GM18520 (cell line): ENCODE data around the gene ZFHX3.

Experiments used
- ATAC-seq: cut with Tn5 transposase; IDR thresholded peaks from one replicate; pipeline ENCODE4 v1.9.1; 2021; ENCODE audit not compliant: unreplicated experiment

The ZFHX3 gene

GRCh38 chr16:72957303-72958277 is 90.3 kb downstream of the ZFHX3 start:
- ATAC-seq, result no peak

- no peak for ATAC-seq
These were observed 91.5 kb downstream of the ZFHX3 start for GRCh38 chr16:72956124-72957064.

GRCh38 chr16:72952811-72953271 is 95.1 kb downstream of the ZFHX3 start:
- ATAC-seq, result no peak

- ATAC-seq, result no peak
These were observed 95.5 kb downstream of the ZFHX3 start for GRCh38 chr16:72952404-72952803.

- no peak for ATAC-seq
These were observed 96.0 kb downstream of the ZFHX3 start for GRCh38 chr16:72951916-72952315.

- ATAC-seq, result no peak
These were observed 97.3 kb downstream of the ZFHX3 start for GRCh38 chr16:72950669-72951068.

- no peak for ATAC-seq
These were observed 99.6 kb downstream of the ZFHX3 start for GRCh38 chr16:72948238-72948829.

GRCh38 chr16:72947379-72948237 is 100.3 kb downstream of the ZFHX3 start:
- ATAC-seq, result no peak

GRCh38 chr16:72946474-72947194 is 101.3 kb downstream of the ZFHX3 start:
- no peak for ATAC-seq

- no peak for ATAC-seq
These were observed 101.9 kb downstream of the ZFHX3 start for GRCh38 chr16:72946063-72946462.

- ATAC-seq, result no peak
These were observed 102.3 kb downstream of the ZFHX3 start for GRCh38 chr16:72945611-72946010.

- no peak for ATAC-seq
These were observed 103.0 kb downstream of the ZFHX3 start for GRCh38 chr16:72944757-72945485.

GRCh38 chr16:72942021-72942420 is 105.9 kb downstream of the ZFHX3 start:
- no peak for ATAC-seq

GRCh38 chr16:72940886-72941285 is 107.0 kb downstream of the ZFHX3 start:
- no peak for ATAC-seq

- ATAC-seq, result no peak
These were observed 108.7 kb downstream of the ZFHX3 start for GRCh38 chr16:72939247-72939646.

- no peak for ATAC-seq
These were observed 109.1 kb downstream of the ZFHX3 start for GRCh38 chr16:72938795-72939164.

GRCh38 chr16:72937916-72938794 is 109.8 kb downstream of the ZFHX3 start:
- ATAC-seq, result no peak

GRCh38 chr16:72937360-72937759 is 110.6 kb downstream of the ZFHX3 start:
- ATAC-seq, result no peak
